HG02981 (cell line): ENCODE results near the gene DPP6.

Source experiments
- ATAC-seq: cut with Tn5 transposase; IDR thresholded peaks from one replicate; pipeline ENCODE4 v1.9.1; 2021; ENCODE audit warnings: mild to moderate bottlenecking, moderate library complexity; ENCODE audit not compliant: unreplicated experiment

DPP6 gene

DNA sequence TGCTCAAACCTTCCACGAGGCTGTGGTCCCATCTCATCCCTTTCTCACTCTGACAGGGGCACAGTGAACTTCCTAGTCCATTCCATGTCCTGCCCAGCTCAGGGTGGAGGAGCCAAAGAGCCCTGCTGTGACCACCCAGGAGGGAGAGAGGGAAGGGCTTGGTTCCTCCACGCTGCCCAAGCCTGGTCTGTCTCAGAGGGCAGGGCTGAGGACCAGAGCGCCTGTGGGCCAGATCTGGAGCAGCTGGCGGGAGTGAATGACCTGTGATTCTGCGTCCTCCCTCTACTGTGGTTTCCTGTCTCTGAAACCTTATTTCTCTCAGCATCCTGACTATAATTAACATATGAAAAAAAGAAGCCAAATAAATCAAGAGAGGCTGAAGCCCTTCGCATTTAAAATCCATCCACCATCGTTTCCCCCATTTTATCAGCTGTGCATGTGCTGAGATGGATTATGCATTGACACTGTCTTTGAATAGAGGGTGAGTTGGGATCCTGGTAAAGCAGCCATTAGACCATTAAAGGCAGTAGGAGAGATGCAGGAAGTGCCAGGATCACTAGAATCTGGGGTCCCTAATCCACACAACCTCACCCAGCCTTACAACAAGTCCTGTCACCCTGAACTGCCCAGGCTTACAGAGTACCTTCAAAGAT, 165.6 kb downstream of the DPP6 start:
- no peak for ATAC-seq

DNA sequence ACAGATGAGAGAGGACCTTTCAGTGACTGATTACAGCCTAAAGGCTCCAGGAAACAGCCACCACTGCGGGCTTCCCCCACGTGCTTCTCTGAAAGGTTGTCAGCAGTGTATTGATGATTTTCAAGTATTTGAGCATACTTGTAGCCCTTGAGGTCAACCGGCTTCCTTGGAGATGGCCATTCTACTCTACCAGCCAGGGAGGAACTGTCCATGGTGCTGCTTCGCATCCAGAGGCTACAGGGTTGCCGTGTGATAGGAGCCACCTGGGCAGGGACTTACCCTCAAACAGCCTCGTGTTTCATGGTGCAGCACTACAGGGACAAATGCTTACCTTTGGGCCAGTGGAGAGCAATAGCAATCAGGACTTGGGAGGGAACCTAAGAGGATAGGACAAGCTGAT, 179.5 kb downstream of the DPP6 start:
- ATAC-seq, result no peak

DNA sequence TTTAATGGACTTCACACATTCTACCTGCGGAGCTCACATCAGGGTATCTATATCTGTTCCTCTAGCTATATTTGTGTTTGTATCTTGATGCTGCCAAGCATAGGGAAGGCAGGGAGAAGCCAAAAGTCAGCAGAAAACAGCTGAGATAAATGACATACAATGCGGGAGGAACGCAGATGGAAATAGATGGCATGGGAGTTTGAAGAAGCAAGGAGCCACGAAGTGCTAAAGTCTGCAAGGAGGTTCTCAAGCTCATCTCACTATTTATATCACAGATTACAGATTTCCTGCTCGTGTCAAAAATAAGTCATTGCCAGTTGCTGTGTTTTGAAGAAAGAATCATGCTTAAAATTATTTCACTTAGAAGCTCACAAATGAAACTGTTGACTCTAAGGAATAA, 180.5 kb downstream of the DPP6 start:
- ATAC-seq, result no peak

DNA sequence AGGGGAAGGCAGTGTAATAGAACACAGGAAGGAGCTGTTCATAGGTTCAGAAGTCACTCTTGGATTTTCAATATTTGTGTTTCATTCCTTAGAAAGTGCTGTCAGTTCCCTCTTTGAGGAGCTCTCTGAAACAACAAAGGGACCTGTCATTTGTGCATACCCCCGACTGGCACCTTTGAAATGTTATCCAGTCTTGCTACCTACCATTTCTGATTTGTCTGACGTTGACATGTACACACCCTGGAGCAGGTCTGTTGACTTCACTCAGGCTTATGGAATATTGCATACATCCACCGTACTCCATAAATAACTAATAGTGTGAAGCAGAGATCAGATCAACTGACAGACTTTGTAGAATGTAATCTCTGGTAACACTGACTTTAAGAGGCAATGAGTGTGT, 189.8 kb downstream of the DPP6 start:
- ATAC-seq, result no peak

DNA sequence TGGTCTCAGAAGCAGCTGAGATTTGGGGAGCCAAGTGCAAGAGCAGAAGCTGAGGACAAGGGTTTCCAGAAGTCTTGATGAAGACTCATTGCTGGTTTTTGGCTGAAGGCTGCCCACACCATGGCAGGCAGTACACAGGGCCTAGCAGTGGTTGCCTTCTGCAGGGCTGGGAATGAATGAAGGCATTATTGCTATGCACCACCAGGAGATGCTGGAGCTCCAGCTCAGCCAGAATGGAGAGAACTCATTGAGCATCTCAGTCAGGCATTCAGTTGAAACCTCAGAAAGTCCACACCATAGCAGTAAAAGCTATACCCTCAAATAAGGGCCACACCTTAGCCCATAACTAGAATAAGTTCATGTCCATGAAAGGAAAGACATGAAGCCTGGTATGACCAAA, 190.5 kb downstream of the DPP6 start:
- ATAC-seq, result no peak

DNA sequence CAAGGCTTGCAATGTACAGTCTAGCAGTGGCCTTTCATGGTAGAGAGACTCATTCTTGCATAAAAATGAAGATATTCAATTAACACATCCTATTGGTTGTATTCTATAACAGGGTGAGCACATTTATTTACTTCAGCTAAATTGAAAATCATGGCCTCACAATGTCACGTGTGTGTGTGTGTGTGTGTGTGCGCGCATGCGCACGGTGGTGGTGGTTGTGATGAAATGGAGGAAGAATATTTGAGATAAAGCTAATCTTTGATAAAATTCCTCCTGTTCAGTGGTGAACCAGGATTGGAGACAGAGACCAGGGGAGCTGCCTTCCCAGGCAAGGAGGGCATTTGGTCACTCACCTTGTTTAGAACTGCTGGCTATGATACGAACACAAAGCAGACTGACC, 199.8 kb downstream of the DPP6 start:
- no peak for ATAC-seq

DNA sequence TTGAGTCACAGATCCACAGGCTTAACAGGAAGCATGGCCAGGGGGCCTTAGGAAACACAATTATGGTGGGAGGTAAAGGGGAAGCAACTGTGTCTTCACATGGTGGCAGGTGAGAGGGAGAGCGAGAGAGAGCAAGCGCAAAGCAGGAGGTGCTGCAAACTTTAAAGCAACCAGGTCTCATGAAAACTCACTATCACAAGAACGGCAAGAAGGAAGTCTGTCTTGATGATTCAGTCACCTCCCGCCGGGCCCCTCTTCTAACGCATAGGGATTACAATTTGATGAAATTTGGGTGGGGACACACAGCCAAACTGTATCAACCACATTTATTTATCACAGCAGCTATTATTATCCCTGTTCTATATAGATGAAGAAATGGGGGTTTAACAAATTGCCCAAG, 201.6 kb downstream of the DPP6 start:
- no peak for ATAC-seq

DNA sequence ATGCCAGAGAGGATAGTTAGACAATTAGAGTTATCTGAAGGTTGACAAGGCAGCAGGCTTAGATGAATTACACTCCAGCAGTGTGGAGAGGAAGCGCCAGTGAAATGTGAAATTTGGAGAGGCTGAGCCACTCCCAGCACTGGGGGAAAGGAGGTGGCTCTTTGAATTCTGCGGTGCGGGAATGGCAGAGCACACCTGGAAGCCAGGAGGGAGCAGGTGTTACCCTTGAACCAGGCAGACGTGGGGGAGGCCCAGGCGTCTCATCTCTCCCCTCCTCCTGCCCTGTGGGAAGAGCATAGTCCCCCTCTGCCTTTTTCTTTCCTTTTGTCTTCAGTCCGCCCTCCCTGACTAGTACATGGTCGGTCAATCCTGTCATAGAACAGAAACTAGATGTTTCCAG, 203.1 kb downstream of the DPP6 start:
- no peak for ATAC-seq

DNA sequence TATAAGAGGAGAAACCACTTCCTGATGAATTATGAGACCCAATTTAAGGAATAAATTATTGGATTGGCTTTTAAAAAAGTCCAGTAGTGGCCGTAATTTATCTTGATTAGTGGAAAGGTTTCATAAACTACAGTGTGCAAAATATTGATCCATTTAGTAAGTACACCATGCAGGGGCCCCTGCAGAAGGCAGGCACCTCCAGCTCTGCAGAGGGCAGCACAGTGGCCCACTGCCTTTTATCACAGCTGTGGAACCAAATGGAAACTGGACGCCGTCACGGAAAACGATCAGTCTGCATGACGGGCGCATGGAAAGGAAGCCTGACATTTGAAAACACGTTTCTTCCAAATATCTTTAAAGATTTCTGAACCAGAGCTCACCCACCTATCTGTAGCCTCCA, 204.0 kb downstream of the DPP6 start:
- ATAC-seq, result no peak

DNA sequence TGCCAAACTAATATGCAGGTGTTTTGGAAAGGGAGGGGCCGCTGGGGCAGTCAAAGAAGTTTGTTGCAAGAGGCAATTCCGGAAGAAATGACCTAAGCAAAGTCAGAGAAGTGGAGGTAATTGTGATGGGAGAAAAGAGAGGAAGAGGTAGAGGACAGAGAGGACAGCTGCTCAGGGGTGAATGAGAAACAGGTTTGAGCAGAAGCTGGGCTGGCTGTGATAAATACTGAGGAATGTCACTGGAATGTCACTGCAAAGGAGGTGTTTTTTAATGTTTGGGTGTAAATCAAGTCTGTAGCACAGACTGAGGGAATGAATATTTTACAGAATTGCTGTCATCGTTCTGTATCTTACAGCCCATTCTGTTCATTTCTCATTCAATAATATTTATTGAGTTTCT, 207.2 kb downstream of the DPP6 start:
- no peak for ATAC-seq

DNA sequence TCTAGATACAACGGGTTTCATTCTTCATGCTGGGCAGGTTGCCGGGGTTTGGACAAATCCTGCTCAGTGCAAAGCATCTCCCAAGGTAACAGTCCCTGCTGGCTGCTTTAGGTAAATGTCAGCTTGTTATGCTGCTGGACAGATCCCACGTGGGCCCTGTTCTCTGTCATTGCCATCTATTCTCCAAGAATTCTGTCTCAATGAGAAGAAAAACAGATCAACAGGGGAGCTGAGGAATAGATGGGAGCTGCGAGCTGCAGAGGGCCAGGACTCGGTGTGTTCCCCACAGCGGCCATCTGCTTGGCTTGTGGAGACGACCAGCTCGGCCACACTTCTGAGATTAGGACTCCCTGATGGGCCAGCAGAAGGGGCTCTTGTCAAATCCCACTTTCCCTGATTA, 235.2 kb downstream of the DPP6 start:
- ATAC-seq, result no peak

DNA sequence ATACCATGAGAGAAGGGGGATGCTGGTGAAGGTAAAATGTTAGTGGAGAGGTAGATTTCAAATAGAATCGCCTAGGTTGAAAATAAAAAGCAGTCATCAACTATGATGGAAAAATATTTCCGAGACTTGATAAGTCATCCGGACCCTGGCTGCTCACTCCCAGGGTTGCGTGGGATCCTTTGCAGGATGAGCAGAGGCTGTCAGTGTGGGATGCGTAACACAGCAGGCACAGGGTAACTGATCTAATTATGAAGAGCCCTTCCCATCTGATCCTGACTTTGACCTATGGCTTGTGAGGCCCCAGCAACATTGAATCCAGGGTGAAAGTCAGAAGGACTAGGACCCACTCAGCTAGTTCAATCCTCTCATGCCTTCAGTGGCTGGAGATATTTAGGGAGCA, 236.9 kb downstream of the DPP6 start:
- no peak for ATAC-seq

DNA sequence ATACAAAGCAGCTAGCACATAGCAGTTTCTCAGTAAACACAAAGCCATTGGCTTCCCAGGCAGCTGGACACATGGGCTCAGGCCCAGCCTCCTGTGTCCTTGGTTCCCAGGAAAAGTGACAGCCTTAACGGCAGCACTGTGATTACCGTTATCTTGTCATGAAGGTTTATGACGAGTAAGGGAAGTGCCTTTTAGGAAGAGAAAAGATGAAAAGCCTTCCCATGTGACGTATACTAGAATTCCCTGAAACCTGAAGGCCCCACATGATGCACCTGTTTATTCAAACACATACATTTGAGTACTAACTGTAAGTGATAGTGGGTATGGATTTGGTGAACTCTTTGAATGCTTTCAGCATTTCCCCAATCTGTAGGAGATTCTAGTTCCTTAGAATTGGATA, 244.2 kb downstream of the DPP6 start:
- no peak for ATAC-seq

DNA sequence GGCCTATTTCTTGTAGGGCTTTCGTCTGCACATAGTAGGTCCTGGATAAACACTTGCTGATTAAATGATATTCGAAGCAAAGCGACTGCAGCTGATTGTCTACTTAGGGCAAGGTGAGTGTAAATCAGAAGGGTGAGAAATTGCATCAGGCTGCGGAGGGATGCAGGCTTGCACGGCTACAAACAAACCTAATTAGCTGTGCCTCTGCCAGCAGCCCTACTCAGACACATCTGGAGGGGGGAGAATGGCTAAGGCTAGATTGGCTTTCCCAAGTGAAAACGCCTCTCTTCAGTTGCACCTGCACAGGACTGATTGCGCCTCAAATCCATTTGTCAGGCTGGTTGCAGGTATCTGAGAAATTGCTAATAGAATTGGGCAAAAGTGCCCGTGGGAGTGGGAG, 247.5 kb downstream of the DPP6 start:
- ATAC-seq, result no peak

DNA sequence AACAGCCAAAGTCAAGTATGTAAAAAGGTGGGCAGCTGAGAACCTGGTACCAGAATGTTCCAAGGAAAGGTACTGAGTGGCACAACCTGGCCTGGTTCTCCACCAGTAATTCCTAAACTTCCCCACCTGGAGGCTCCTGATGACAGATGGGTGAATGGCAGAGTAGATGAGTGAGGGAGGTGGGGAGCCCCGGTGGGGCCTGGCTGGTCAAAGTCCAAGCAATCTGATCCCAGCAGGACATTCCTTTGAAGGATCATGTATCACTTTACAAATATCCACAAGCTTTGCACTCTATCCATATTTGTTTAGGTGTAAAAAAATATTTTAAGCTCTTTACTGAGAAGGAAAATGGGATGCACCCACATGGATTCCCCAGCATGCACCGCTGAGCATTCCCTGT, 250.2 kb downstream of the DPP6 start:
- ATAC-seq, result no peak

DNA sequence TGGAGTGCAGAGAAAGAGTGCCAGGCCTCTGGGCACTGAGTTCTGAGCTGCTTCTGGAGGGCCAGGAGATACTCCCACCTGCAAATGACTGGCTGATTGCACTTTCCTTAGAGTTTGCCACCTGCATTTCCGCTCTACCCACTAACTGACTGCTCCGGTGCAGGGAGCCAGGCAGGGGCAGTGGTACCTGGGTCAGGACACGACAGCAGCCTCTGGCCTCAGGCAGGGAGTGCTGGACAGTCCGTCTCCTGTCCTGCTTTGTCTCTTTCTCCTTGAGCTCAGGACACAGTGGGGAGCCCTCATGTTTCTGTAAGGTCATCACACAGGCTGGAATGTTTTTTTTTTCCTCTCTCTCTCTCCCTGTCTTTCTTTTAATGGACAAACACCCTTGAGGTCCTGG, 252.0 kb downstream of the DPP6 start:
- ATAC-seq, result no peak

DNA sequence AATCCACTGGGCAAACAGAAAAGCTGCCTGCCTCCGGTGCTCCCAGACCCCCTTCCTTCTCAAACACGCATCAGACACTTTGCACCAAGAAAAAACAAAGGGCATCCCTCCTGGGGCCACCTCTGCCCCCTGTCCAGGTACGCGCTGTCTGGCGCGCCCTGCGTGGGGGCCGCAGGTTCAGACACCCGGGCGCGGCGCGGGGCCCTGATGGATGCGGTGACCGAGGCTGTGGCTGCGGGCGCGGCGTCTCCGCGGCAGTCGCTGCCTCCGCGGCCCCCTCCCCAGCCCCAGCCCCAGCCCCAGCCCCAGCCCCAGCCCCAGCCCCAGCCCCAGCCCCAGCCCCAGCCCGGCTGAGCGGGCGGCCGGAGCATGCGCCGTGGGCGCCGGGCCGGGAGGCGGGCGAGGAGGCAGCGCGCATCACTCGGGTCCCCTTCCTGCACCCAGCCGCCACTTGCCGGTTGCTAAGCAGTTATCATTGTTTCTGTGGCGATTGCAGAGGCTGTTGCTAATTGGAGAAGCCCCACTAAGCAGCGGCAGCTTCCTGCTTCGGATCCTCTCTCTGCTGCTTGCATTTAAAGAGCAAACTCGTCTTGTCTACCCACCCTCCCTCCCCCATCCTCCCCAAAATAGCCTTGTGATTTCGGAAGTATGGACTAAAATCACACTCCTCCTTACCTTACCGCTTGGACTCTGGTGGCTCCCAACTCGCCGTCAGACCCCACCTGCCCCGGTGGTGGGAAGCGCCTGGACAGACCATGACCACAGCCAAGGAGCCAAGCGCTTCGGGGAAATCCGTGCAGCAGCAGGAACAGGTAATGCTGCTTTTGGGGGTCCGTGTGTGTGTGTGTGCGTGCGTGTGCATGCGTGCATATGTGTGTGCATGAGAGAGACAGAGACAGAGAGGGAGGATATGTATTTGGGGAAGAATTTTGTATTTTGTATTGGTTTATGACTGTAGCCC, 252.8 kb downstream of the DPP6 start:
- no peak for ATAC-seq

DNA sequence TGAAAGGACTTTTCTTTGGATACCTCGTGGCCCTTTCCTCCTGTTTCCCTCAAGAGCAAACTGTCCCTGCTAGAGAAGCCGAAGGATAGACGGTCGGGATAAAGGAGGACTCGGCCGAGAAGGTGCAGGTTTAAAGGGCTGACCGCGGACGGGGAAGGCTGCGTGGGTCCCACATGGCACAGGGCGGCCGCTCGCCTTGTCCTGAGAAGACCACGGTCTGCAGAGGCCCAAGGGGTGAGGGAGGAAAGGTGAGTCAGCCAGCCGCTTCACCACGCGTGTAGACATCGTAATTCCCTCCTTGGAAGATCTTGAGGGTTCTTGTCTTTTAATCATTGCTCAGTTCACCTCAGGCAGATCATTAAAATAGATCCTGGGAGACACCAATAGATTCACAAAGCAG, 253.8 kb downstream of the DPP6 start:
- ATAC-seq, result no peak

DNA sequence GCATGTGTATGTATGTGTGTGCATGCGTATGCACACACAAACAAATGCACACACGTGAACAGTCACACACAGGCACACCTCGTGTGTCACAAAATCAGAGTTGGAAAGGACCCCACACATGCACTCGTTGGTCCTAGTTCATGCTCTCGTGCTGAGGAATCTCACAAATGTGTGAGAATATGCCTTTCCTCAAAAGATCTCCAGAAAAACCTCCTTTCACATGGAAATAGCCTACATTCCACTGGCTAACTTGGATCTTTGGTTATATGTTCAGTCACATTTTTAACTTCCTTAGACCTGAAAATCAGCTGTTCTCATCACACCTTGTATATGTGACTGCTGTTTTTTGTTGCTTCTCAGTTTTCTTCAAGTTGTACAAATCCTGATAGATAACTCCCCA, 256.7 kb downstream of the DPP6 start:
- ATAC-seq, result no peak

DNA sequence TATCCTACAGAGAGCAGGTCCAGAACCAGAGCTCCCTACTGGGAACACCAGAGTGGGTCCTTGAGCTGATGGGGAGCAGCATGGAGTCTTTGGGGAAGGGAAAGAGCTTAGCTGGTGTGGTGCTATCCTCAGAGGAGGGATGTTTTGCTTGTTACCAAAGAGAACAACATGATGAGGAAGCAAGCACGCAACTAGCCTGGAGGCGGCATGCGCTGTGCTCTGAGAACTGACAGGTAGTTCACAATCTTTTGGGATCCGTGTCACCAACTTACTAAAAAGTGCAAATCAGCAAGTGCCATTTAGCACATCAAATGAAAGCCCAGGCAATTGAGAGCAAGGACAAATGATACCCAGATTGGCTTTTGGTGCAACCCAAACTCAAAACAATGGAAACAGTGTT, 257.9 kb downstream of the DPP6 start:
- no peak for ATAC-seq

DNA sequence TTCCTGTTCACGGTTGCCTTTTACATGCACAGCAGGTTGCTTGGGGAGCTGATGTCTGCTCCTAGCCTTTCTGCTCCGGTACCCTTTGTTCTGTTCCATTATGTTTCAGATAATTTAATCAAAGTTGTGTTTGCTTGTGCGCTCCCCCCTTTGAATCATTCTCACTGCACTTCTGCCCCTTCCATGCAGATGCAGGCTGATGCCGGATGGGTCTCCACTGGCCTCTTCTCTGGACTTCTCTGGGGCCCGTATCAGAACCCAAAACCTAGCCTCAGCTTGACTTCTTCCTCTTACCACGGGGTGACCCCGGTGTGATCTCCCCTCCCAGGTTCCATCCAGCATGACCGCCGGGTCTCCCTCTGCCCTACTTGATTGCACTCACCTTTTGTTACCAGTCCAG, 272.0 kb downstream of the DPP6 start:
- ATAC-seq, result no peak

DNA sequence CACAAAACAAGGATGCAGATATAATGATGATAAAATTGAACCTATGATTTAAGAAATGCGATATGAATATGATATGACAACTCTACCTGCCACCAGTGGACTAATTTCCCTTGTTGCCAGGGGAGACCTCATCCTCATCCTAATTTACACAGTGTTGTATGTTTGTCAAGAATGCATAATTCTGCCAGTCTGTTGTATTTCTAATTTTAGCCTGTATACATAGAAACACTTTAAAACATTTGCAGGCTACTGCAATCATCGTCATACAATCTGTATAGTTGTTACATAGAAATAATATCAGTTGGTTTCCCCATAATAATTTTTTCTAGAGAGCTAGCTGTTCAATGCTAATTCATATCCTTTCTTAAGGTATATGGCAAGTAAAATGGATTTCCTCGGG, 274.2 kb downstream of the DPP6 start:
- ATAC-seq, result no peak

DNA sequence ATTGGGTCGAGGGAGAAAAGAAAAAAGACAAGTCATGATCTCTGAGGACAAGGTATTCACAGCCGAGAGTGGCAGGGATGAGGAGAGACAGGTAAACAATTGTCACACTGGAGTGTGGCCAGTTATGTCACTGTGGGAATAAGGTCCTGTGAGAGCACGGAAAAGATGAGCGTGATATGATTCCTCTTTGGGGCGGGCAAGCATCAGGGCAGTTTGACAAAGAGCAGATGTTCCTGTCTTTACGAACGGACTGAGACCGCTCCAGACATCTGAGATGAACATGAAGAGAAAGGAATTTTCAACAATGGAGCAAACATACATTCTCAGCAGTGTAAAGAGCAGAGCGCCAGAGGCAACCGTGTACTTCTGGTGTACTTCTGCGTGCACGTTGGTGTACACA, 278.1 kb downstream of the DPP6 start:
- no peak for ATAC-seq
